ENCODE results near the gene TMEM256. TPM values are rescaled to one million over a fixed set of nuclear protein-coding genes. Genes with fewer than 3 reads are reported as not detected.
A peak's percentile ranks its signal among the peaks of the same experiment; 100 is the strongest.

The TMEM256 gene
- total and polyA plus RNA-seq, 11 donors: 51.9 to 195 (median 69.8) TPM

DNA sequence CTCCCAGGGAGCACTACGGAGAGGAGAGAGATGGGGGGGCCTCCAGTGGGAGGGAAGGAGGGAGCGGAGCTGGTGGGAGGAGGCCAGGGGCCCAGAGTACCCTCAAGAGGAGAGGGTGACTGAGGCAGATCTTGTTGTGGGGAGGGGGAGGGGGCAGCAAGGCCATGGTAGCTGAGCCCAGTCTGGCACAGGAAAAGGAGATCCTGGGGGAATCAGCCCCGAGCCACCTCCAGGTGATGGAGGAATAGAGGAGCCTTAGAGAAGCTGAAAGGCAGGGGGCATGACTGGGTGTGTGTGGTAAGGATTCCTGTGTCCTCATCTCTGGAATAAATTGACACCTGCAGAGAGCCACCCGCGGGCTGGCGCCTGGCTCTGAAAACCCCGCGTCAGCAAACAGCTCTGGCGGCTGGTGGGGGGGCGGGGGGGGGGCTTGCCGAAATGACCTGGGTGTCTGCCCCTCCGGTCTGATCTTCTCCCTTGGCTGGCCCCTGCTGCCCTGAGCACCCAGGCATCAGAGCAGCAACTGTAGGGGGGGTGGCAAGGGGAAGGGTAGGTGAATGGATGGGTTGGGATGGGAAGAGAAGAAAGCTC lies 2.4 kb upstream of the TMEM256 start:
- WGBS, 4 donors: 60 to 72% (median 64%) methylated on average over 10 to 12 of the region's 12 CpGs
- peak overlapping the region in 1 of 12 donors; percentile 72 for H3K4me3 ChIP-seq
- peaks cover 0 to 5% (median 0%) of the 10 kb centered on the region in 9 donors for H3K27me3 ChIP-seq
- TF ChIP-seq, protein P1, sequence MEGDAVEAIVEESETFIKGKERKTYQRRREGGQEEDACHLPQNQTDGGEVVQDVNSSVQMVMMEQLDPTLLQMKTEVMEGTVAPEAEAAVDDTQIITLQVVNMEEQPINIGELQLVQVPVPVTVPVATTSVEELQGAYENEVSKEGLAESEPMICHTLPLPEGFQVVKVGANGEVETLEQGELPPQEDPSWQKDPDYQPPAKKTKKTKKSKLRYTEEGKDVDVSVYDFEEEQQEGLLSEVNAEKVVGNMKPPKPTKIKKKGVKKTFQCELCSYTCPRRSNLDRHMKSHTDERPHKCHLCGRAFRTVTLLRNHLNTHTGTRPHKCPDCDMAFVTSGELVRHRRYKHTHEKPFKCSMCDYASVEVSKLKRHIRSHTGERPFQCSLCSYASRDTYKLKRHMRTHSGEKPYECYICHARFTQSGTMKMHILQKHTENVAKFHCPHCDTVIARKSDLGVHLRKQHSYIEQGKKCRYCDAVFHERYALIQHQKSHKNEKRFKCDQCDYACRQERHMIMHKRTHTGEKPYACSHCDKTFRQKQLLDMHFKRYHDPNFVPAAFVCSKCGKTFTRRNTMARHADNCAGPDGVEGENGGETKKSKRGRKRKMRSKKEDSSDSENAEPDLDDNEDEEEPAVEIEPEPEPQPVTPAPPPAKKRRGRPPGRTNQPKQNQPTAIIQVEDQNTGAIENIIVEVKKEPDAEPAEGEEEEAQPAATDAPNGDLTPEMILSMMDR (IDR thresholded peaks at IDR 0.05): no peak
- no peak for TF ChIP-seq POLR2A (IDR thresholded peaks at IDR 0.05)
- no peaks in the 10 kb centered on the region for H3K9me3 ChIP-seq
- no peak for DNase-seq
- H3K36me3 ChIP-seq: peaks cover 0 to 16% (median 0%) of the 10 kb centered on the region in 9 donors
- intact Hi-C loops (cut with DNase I): loop anchor here in 1 of 10 donors (2.0 kb wide), 1 partner anchor 28 kb away; the partner anchor contains the start of gene TMEM102
- peak overlapping the region in 2 of 12 donors; percentile 91 to 92 for H3K27ac ChIP-seq
- ATAC-seq: no peak
- H3K4me1 ChIP-seq: peaks cover 5 to 34% (median 17%) of the 10 kb centered on the region in 12 donors

DNA sequence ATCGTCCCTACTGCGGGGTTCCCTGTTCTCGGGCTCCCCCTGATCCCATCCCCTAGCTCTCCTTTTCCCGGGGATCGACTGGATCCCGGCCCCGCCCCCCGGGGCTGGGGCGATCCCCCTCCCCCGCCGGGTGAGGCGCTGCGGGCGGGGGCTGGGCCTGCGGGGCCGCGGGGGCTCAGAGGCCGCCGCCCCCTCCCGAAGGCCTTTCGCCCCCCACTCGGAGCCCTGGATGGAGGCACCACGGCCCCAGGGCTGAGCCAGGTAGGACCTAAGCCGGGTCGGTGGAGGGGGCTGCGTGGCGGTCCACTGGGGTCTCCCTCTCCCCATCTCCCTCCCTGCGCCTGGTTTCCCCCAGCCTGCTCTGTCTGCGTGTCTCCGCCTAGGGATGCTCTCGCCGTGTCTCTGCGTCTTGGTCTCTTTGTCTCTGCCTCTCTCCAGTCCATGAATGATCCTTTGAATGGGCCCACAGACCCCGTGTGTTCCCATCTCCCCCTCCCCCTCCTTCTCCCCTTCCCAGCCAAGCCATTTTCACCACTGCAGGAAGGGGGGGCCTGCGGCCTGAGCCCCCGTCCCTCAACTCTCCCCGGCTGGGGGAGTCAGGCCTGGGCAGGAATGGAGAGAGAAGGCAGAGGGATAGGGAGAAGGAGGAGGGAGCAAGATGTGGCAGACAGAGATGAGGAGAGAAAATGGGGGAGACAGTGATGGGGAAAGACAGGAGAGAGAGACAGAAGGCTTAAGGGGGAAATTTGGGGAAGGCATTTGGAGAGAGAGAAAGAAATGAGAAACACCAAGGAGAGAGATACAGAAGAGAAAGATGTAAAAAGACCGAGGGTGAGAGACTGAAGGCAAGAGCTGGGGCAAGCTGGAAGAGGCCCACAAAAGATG lies 1.7 kb upstream of the TMEM256 start:
- Histone ChIP-seq H3K36me3 (peaks cover 0 to 16% (median 0%) of the 10 kb centered on the region in 9 donors), H3K9me3 (no peaks in the 10 kb centered on the region), H3K27ac (peak overlapping the region; percentile 59 to 98 (median 90)), H3K27me3 (peaks cover 0 to 5% (median 0%) of the 10 kb centered on the region in 9 donors), H3K4me1 (peaks cover 5 to 34% (median 17%) of the 10 kb centered on the region in 12 donors), H3K4me3 (peak overlapping the region; percentile 49 to 88 (median 72))
- DNase-seq (no peak), ATAC-seq (no peak)
- TF ChIP-seq POLR2A (IDR thresholded peaks at IDR 0.05): no peak
- TF ChIP-seq, protein P1 (IDR thresholded peaks at IDR 0.05): no peak
- intact Hi-C loops (cut with DNase I): loop anchor here in 2 of 10 donors (2.0 kb wide), 1 partner anchor 29 kb away; the partner anchor contains the start of gene TMEM102 (in 2 of the 2)
- 15 to 38% (median 19%) methylated on average over 8 to 38 of the region's 38 CpGs for WGBS, 4 donors

- intact Hi-C loops (cut with DNase I): loop anchor here in 6 of 10 donors (1.0 to 5.0 kb wide), 7 partner anchors 11 to 156 kb away; partner anchors contain the start of genes POLR2A (in 3 of the 6), KCTD11 (in 2 of the 6), TMEM102 (in 2 of the 6) and FGF11 (in 1 of the 6)
- H3K27ac ChIP-seq: peak overlapping the region; percentile 59 to 98 (median 90)
- peaks cover 5 to 34% (median 17%) of the 10 kb centered on the region in 12 donors for H3K4me1 ChIP-seq
- peak in 3 of 4 donors; percentile 32 to 54 (median 44) for ATAC-seq
- TF ChIP-seq, protein P1 (IDR thresholded peaks at IDR 0.05): peak in 4 of 12 donors; percentile 11 to 30 (median 17)
- peak in 1 of 2 donors; percentile 42 for TF ChIP-seq POLR2A (IDR thresholded peaks at IDR 0.05)
- peaks cover 0 to 16% (median 0%) of the 10 kb centered on the region in 9 donors for H3K36me3 ChIP-seq
- no peaks in the 10 kb centered on the region for H3K9me3 ChIP-seq
- DNase-seq: peak; percentile 66 to 86 (median 72)
- H3K27me3 ChIP-seq: peaks cover 0 to 5% (median 0%) of the 10 kb centered on the region in 9 donors
- WGBS, 4 donors: 1 to 2% (median 1%) methylated on average over 24 to 65 of the region's 65 CpGs
- peak overlapping the region; percentile 49 to 88 (median 72) for H3K4me3 ChIP-seq
These were observed 946 bp upstream of the TMEM256 start for GRCh38 chr17:7404737-7405349.

Data from heart left ventricle (tissue), 16 donors.